Measurements from ENCODE around the gene C19orf25.

The C19orf25 gene

GRCh38 chr19:1488282-1488601, 9.2 kb upstream of the C19orf25 start:
- no peak for DNase-seq (ENCODE audit: low read depth)
- H3K4me3 ChIP-seq (ENCODE audit: low read depth, low read length), result no peak overlapping the region
- TF ChIP-seq CTCF (IDR thresholded peaks at IDR 0.05; ENCODE audit: control insufficient read depth, extremely low read depth, insufficient read depth), result no peak

- H3K4me3 ChIP-seq (ENCODE audit: low read depth, low read length), result no peak overlapping the region
- TF ChIP-seq CTCF (IDR thresholded peaks at IDR 0.05; ENCODE audit: control insufficient read depth, extremely low read depth, insufficient read depth), result no peak
- DNase-seq (ENCODE audit: low read depth), result no peak
Measured at GRCh38 chr19:1487576-1488281, 8.7 kb upstream of the C19orf25 start.

GRCh38 chr19:1486720-1487575, 7.9 kb upstream of the C19orf25 start:
- TF ChIP-seq CTCF (IDR thresholded peaks at IDR 0.05; ENCODE audit: control insufficient read depth, extremely low read depth, insufficient read depth), result no peak
- H3K4me3 ChIP-seq (ENCODE audit: low read depth, low read length), result no peak overlapping the region

GRCh38 chr19:1483979-1484428, 5.0 kb upstream of the C19orf25 start:
- no peak overlapping the region for H3K4me3 ChIP-seq (ENCODE audit: low read depth, low read length)
- DNase-seq (ENCODE audit: low read depth), result no peak
- TF ChIP-seq CTCF (IDR thresholded peaks at IDR 0.05; ENCODE audit: control insufficient read depth, extremely low read depth, insufficient read depth), result no peak

More at GRCh38 chr19:1486720-1487575, 7.9 kb upstream of the C19orf25 start:
- no peak for DNase-seq (ENCODE audit: low read depth)

- TF ChIP-seq CTCF (IDR thresholded peaks at IDR 0.05; ENCODE audit: control insufficient read depth, extremely low read depth, insufficient read depth), result no peak
Measured at GRCh38 chr19:1483131-1483978, 4.3 kb upstream of the C19orf25 start.

GRCh38 chr19:1482361-1483130, 3.5 kb upstream of the C19orf25 start:
- no peak for DNase-seq (ENCODE audit: low read depth)
- H3K4me3 ChIP-seq (ENCODE audit: low read depth, low read length), result no peak overlapping the region
- no peak for TF ChIP-seq CTCF (IDR thresholded peaks at IDR 0.05; ENCODE audit: control insufficient read depth, extremely low read depth, insufficient read depth)

More at GRCh38 chr19:1483131-1483978, 4.3 kb upstream of the C19orf25 start:
- no peak overlapping the region for H3K4me3 ChIP-seq (ENCODE audit: low read depth, low read length)
- DNase-seq (ENCODE audit: low read depth), result no peak

Measured in LNCaP clone FGC (cell line).